Astrocyte (in vitro differentiated cells and primary cell): ENCODE data around the gene ZNF532. TPM values are rescaled to one million over a fixed set of nuclear protein-coding genes. Genes with fewer than 3 reads are reported as not detected.

Experiments
- DNase-seq: peaks from one replicate; pipeline ENCODE4 v3.0.0-alpha.2; 2010; ENCODE audit warnings: low read depth
- FAIRE-seq: peaks from 2 replicates; lab custom pipeline; 2011; peaks lifted over from hg19 to GRCh38; lab: Jason Lieb, UNC
- H2AFZ ChIP-seq: 2 replicates; pipeline ENCODE4 v1.6.0; 2012; ENCODE audit warnings: low read depth, low read length, inconsistent platforms
- H3K27ac ChIP-seq: 2 replicates; pipeline ENCODE4 v1.5.1; 2011; ENCODE audit warnings: low read depth, low read length, inconsistent platforms
- H3K27me3 ChIP-seq: 2 replicates; pipeline ENCODE4 v1.6.0; 2011; ENCODE audit warnings: low read length, inconsistent platforms; ENCODE audit not compliant: insufficient read depth
- H3K36me3 ChIP-seq: 2 replicates; pipeline ENCODE4 v1.5.1; 2011; ENCODE audit warnings: low read length, inconsistent platforms; ENCODE audit not compliant: insufficient read depth
- H3K4me1 ChIP-seq: 2 replicates; pipeline ENCODE4 v1.5.1; 2011; ENCODE audit warnings: low read length, inconsistent platforms; ENCODE audit not compliant: insufficient read depth
- H3K4me2 ChIP-seq: 2 replicates; pipeline ENCODE4 v1.6.0; 2012; ENCODE audit warnings: low read length, inconsistent platforms
- H3K4me3 ChIP-seq: 2 replicates; pipeline ENCODE4 v1.5.1; 2011; ENCODE audit warnings: low read depth, mild to moderate bottlenecking, low read length, inconsistent platforms; ENCODE audit not compliant: insufficient read depth
- H3K79me2 ChIP-seq: 2 replicates; pipeline ENCODE4 v1.6.0; 2012; ENCODE audit warnings: mild to moderate bottlenecking, low read length, inconsistent platforms; ENCODE audit not compliant: insufficient read depth
- H3K9ac ChIP-seq: 2 replicates; pipeline ENCODE4 v1.6.0; 2012; ENCODE audit warnings: mild to moderate bottlenecking, low read length, inconsistent platforms
- H3K9me3 ChIP-seq: 2 replicates; pipeline ENCODE4 v1.5.1; 2012; ENCODE audit warnings: low read depth, mild to moderate bottlenecking, low read length, inconsistent platforms; ENCODE audit not compliant: insufficient read depth
- H4K20me1 ChIP-seq: 2 replicates; pipeline ENCODE4 v1.6.0; 2012; ENCODE audit warnings: low read length, inconsistent platforms; ENCODE audit not compliant: insufficient read depth
- H3K27ac Mint-ChIP-seq: one replicate; pipeline ENCODE4 v1.8.0; 2021; ENCODE audit warnings: mild to moderate bottlenecking, mixed read lengths; ENCODE audit not compliant: unreplicated experiment
- H3K27me3 Mint-ChIP-seq: one replicate; pipeline ENCODE4 v1.8.0; 2021; ENCODE audit warnings: low read depth, mixed read lengths; ENCODE audit not compliant: unreplicated experiment
- H3K36me3 Mint-ChIP-seq: one replicate; pipeline ENCODE4 v1.8.0; 2021; ENCODE audit warnings: low read depth, mixed read lengths; ENCODE audit not compliant: unreplicated experiment
- H3K4me1 Mint-ChIP-seq: one replicate; pipeline ENCODE4 v1.8.0; 2021; ENCODE audit warnings: low read depth, mixed read lengths; ENCODE audit not compliant: unreplicated experiment
- H3K4me3 Mint-ChIP-seq: one replicate; pipeline ENCODE4 v1.8.0; 2021; ENCODE audit warnings: mild to moderate bottlenecking, moderate library complexity, mixed read lengths; ENCODE audit not compliant: unreplicated experiment
- H3K9me3 Mint-ChIP-seq: one replicate; pipeline ENCODE4 v1.8.0; 2021; ENCODE audit warnings: mild to moderate bottlenecking, mixed read lengths; ENCODE audit not compliant: unreplicated experiment
- CTCF ChIP-seq: IDR thresholded peaks from 2 replicates; pipeline ENCODE4 v1.5.1; 2011; ENCODE audit warnings: low read depth, mild to moderate bottlenecking, inconsistent platforms, low read length, moderate library complexity; ENCODE audit not compliant: insufficient read depth
- EZH2 ChIP-seq: IDR thresholded peaks from 2 replicates; pipeline ENCODE4 v1.6.1; 2012; ENCODE audit warnings: mild to moderate bottlenecking, low read length, inconsistent platforms; ENCODE audit not compliant: insufficient read depth
- total RNA-seq: library from RNA; stranded (reverse); gene quantifications from 2 replicates; pipeline ENCODE4 v1.2.1, GENCODE V29; 2021

Gene ZNF532
- total RNA-seq, 1 donor from 2014 or later, result 135 TPM

GRCh38 chr18:58997811-58998337 lies 133.2 kb downstream of the ZNF532 start:
- H4K20me1 ChIP-seq, result no peaks in the 10 kb centered on the region
- peaks cover 53% of the 10 kb centered on the region for H3K4me1 ChIP-seq
- Mint-ChIP-seq H3K36me3 (peaks cover 2% of the 10 kb centered on the region), H3K9me3 (no peaks in the 10 kb centered on the region), H3K4me1 (peaks cover 43% of the 10 kb centered on the region), H3K4me3 (peak overlapping the region; percentile 8), H3K27ac (peak overlapping the region; percentile 90), H3K27me3 (no peaks in the 10 kb centered on the region)
- TF ChIP-seq CTCF (no peak), EZH2 (no peak)
- peak overlapping the region; percentile 94 for H3K27ac ChIP-seq
- H3K27me3 ChIP-seq, result no peaks in the 10 kb centered on the region
- DNase-seq (peak; percentile 98), FAIRE-seq (peak; percentile 99)
- peak overlapping the region; percentile 11 for H3K4me3 ChIP-seq
- no peaks in the 10 kb centered on the region for H3K9me3 ChIP-seq
- H3K9ac ChIP-seq, result peak overlapping the region; percentile 81
- no peak overlapping the region for H2AFZ ChIP-seq
- H3K36me3 ChIP-seq, result no peaks in the 10 kb centered on the region
- no peaks in the 10 kb centered on the region for H3K79me2 ChIP-seq
- peak overlapping the region; percentile 83 for H3K4me2 ChIP-seq

- no peak for TF ChIP-seq CTCF
- TF ChIP-seq EZH2, result no peak
- FAIRE-seq (peak; percentile 79), DNase-seq (peak; percentile 84)
- H3K9ac ChIP-seq, result peak overlapping the region; percentile 81
- Mint-ChIP-seq H3K4me3 (no peak overlapping the region), H3K9me3 (no peaks in the 10 kb centered on the region), H3K36me3 (peaks cover 2% of the 10 kb centered on the region), H3K27ac (peak overlapping the region; percentile 90), H3K4me1 (peaks cover 37% of the 10 kb centered on the region), H3K27me3 (no peaks in the 10 kb centered on the region)
- peaks cover 50% of the 10 kb centered on the region for H3K4me1 ChIP-seq
- H3K4me2 ChIP-seq, result peak overlapping the region; percentile 83
- no peaks in the 10 kb centered on the region for H3K9me3 ChIP-seq
- no peak overlapping the region for H2AFZ ChIP-seq
- no peaks in the 10 kb centered on the region for H4K20me1 ChIP-seq
- no peaks in the 10 kb centered on the region for H3K27me3 ChIP-seq
- H3K36me3 ChIP-seq, result no peaks in the 10 kb centered on the region
- H3K4me3 ChIP-seq, result peak overlapping the region; percentile 31
- peak overlapping the region; percentile 94 for H3K27ac ChIP-seq
- H3K79me2 ChIP-seq, result no peaks in the 10 kb centered on the region
Observed at GRCh38 chr18:58998401-58999203, 133.9 kb downstream of the ZNF532 start.

DNA sequence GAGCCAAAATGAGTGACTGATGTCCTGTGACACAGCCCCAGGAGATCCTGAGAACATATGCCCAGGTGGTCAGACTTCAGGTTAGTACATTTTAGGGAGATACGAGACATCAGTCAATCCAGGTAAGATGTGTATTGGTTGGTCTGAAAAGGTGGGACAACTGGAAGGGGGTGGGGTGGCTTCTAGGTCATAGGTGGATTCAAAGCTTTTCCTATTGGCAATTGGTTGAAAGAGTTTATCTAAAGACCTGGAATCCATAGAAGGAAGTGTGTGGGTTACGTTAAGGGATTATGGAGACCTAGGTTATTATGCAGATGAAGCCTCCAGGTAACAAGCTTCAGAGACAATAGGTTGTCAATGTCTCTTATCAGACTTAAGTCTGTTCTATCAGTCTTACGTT lies 136.5 kb downstream of the ZNF532 start:
- DNase-seq, result no peak
- no peak overlapping the region for H3K27ac Mint-ChIP-seq
- H3K4me1 Mint-ChIP-seq, result peaks cover 33% of the 10 kb centered on the region

More for the DNA sequence above, 136.5 kb downstream of the ZNF532 start:
- no peaks in the 10 kb centered on the region for H3K27me3 Mint-ChIP-seq
- peaks cover 39% of the 10 kb centered on the region for H3K4me1 ChIP-seq
- no peak overlapping the region for H3K27ac ChIP-seq
- H3K36me3 ChIP-seq, result no peaks in the 10 kb centered on the region
- no peaks in the 10 kb centered on the region for H4K20me1 ChIP-seq
- H3K4me3 Mint-ChIP-seq, result no peak overlapping the region
- TF ChIP-seq EZH2 (no peak), CTCF (no peak)
- H3K79me2 ChIP-seq, result no peaks in the 10 kb centered on the region
- H3K27me3 ChIP-seq, result no peaks in the 10 kb centered on the region
- no peak overlapping the region for H3K4me3 ChIP-seq
- H3K36me3 Mint-ChIP-seq, result peaks cover 2% of the 10 kb centered on the region
- no peak overlapping the region for H3K4me2 ChIP-seq
- no peak for FAIRE-seq
- H3K9me3 Mint-ChIP-seq, result peaks cover 3% of the 10 kb centered on the region
- H3K9ac ChIP-seq, result no peak overlapping the region
- H2AFZ ChIP-seq, result no peak overlapping the region
- H3K9me3 ChIP-seq, result no peaks in the 10 kb centered on the region
